ENCODE measurements around the gene CTRL. TPM values are rescaled to one million over a fixed set of nuclear protein-coding genes. Genes with fewer than 3 reads are reported as not detected.
"Not testable (repeated sequence)": the region's sequence is repeated elsewhere in the genome, so short reads cannot be mapped to it uniquely, and the experiment has no call there.

The CTRL gene
- 8.0 TPM for polyA plus RNA-seq (ENCODE audit: insufficient read length)
- long read RNA-seq, donor 1: 0 reads
- long read RNA-seq, donor 2, partial matches to known transcripts: 10 of 12 reads
- long read RNA-seq, donor 2, other reads (novel, unspliced or antisense): 0 of 12 reads
- long read RNA-seq, donor 3: 0 reads
- long read RNA-seq, donor 4: 0 reads
- long read RNA-seq, donor 5: 0 reads
- long read RNA-seq, donor 6: 0 reads
- long read RNA-seq, donor 7: 0 reads
- long read RNA-seq, donor 8: 0 reads

GRCh38 chr16:67931712-67932461, at the start of gene CTRL:
TSS of gene CTRL (minus strand) at chr16:67931862. CDS start at chr16:67931852, 10 bp downstream.
- no peak for DNase-seq

- DNase-seq: no peak
These were observed 48.5 kb upstream of the CTRL start, which contains the start of gene DPEP3 for GRCh38 chr16:67979955-67980678. TSS of gene DPEP3 (minus strand) at chr16:67980499. CDS start at chr16:67980380, 119 bp downstream.

DNA sequence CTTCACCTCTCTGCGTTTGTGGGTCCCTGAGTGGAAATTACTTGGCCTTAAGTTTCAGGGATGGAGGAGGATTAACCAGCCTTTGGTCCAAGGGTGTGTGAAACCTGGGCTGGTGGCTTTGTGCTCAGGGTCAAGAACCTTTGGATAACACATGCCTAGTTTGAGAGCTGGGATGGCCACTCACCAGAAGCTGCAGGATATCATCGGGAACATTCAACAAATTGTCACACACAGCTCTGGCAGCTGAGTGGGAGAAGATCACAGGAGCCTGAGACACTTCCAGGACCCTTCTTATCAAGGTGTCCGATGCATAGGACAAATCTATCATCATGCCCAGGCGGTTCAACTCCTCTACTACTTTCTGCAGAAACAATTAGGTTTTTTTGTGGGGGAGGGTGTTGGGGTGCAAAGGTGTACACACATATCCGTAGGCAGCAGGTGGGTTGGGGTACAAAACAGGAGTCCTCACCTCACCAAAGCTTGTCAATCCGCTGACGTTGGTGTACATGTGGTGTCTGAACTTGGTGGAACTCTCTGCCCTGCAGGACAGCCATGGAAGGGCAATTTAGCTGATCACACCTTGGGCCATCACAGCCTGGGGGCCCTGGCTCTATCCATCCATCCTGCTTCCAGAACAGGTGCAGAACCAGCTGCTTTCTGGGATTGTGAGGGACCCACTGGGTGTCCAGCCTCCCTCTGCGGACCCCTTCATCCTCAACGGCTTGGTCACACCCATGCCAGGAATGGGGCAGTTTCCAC, 46.0 kb upstream of the CTRL start:
- no peak for DNase-seq

- no peak for DNase-seq
These were observed 45.3 kb upstream of the CTRL start for GRCh38 chr16:67977005-67977404.

DNA sequence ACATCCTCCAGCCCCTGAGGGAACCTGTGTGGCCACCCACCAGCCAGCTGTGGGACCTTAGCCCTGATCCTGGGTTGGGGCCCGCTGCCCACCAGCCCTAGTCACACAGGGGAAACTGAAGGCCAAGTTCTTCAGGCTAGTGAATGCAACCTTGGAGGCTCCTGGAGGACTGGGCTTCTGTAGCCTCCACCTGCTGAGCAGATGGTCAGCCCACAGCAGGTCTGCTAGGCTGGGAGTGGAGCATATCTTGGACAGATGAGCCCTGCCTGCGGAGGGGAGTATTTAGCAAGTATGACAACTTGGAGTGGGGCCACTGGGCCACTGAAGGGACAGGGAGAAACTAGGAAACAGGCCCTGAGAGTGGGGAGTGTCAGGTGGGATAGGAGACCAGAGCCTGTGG, 44.5 kb upstream of the CTRL start:
- no peak for DNase-seq

- DNase-seq: no peak
These were observed 43.9 kb upstream of the CTRL start for GRCh38 chr16:67975321-67976105.

- DNase-seq: not testable (repeated sequence)
These were observed 40.6 kb upstream of the CTRL start for GRCh38 chr16:67972285-67972684.

DNA sequence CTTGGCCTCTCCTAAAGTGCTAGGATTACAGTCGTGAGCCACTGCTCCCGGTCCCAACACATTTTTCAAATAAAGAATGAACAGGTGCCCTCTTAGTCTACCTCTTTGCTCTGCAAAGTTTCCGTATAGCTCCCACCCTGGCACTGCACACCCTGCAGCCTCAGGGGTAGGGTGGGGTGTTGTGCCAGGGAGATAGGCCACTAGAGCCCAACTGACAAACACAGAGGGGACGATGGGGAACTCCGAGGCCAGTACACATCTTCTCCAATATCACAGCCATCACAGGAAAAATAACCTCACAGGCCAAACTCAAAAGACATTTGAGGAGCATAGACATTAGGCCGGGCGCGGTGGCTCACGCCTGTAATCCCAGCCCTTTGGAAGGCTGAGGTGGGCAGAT, 39.4 kb upstream of the CTRL start:
- DNase-seq: no peak

DNA sequence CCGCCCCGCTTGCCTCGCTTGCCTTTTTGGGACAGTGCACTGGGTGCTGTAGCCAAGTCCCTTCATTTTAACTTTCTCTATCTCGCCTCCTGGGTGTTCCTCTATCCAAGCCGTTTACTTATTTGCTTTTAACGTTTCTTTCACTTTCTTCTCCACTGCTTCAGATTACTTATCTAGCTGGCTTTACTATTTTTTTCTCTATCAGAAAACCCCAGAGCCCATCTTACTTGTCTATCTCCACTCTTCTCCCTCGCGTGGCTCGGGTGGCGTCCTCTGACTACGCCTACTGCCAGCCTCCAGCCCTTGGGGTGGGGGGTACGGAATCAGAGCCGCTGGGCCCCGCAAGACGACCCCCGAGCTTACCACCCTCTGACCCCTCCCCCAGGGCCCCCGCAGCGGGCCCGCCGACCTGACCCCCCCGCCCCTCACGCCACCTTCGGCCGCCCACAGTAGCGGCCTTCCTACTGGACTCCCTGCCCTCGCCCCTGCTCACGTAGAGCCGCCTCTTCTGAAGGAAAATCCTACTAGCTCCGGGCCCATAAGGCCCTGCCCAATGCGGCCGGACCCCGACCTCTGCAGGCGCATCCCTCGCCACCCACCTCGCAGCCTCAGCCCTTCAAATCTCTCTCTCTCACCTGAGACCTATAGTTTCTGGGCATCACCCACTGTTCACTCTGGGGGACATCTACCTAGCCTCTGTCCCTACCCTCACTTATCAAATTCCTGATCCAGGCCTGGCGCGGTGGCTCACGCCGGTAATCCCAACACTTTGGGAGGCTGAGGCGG, 37.8 kb upstream of the CTRL start:
- DNase-seq: no peak

GRCh38 chr16:67968400-67969253, 37.0 kb upstream of the CTRL start, which contains the start of gene SLC12A4:
TSS of gene SLC12A4 (minus strand) at chr16:67968637. CDS start at chr16:67968553, 84 bp downstream.
- DNase-seq: peak; percentile 93

DNA sequence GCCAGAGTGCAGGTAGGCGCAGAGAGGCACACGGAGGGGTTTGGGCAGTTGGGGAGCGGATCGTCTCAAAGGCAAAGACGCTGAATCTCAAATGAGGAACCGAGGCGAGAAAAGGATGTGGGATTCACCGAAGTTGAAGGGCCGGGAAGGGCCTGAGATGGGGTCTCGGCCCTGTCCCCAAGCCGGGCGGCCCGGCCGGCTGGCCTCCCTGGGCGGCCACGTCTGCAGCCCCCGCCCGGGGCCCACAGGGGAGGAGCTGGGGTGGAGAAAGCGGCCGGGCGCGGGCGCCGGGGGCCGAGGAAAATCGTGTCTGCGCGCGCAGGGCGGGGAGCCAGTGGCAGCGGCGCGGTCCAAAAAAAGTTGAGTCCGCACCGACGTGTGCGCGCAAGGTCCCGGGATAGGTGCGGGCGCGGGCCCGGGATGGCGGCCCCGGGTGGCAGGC, 36.3 kb upstream of the CTRL start:
- DNase-seq: peak; percentile 31

GRCh38 chr16:67967183-67967957, 35.7 kb upstream of the CTRL start:
- DNase-seq: peak; percentile 42

DNA sequence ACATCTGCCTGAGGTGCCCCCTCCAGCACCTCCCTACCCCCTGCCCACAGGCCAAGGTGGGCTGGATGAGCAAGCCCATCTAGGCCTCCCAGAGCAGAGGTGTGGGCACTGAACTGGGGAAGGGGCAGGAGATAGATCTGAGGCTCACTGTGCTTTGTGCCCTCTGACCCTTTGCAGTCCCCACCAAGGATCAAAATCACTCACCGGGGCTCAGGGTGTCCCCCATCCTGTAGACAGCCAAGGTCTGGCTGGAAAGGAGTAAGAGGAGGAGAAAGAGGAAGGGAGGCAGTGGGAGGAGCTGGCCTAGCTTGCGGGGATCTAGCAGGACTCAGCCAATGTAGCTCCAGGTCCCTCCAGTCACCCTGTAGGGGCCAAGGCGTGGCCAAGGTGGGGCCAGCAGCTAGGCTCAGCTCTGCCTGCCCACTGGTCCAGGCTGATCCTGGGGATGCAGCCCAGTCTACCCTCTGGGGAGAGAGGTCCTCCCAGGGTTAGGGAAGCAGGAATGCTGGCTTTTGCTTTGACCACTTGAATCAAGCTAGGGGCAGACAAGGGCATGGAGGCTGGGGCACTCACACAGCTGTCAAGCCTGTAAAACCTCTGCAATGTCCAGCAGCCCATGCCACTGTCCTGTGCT, 35.0 kb upstream of the CTRL start:
- DNase-seq: no peak

DNA sequence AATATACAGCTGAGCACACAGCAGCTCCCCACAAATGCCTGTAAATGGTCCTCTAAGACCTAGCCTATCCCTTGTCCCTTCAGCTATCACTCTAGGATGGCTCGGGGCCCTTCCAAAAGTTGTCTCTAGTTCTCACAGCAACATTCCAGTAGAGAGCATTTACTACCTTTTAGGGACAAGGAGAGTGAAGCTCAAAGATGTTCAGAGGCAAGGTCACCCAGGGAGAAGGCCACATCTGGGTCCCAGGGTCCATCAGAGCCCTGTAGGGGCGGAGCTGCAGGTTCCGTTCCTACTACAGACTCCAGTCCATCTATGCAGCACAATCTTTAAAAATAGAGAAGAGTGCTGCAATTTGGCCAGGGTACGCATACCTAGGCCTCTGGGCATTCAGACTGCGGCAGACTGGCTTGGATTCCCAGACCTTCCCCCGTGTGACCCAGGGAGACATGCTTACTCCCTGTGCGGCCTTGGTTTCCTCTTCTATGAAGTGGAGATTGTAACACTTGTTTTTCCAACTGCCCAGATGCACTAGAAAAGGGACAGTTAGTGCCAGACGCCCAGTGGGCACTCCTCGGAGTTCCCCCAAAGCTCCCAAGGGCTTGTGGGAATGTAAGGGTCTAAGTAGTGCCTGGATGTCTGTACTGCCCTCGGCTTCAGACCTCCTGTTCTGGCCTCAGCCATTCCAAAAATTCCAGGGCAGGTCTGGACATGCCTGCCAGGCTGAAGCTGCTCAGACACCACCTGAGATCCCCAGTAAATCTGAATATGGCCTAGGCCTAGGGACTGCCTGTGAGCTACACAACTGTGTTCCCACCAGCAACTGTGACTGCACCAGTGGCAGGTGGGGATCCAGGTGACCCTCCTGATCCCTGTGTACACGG, 34.2 kb upstream of the CTRL start:
- DNase-seq: no peak

DNA sequence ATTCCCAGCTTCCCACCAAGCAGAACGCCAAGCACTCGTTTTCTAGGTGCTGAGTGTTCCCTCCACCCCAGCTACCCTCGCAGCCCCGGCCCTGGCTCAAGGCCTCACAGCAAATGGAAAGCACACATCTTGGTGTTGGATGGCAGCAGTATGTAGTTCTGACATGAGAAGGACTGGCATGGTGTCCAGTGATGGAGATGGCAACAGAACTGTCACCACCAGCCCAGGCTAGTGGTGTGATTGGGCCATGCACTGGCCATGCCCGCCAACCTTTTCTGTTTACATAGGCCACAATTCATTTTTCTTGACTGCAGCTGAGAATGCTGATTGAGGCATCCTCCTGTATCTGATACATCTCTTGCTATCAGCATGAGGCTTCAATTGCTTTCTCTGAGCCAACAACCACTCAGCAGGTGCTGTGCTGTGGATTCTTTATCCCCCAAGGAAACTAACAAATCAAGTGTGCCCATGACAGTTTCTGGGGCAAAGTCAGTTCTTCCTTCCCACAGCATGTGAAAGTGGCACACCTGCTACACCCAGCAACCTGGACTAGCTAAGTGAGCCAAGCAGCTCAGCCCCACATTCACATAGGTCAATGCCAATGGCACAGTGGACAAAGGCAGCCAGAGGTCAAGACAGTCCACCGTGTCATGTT, 32.9 kb upstream of the CTRL start:
- DNase-seq: no peak

- DNase-seq: peak; percentile 17
These were observed 32.1 kb upstream of the CTRL start for GRCh38 chr16:67963662-67964321.
